Measurements from ENCODE around the gene RIC8B. TPM values are rescaled to one million over a fixed set of nuclear protein-coding genes. Genes with fewer than 3 reads are reported as not detected.

Gene RIC8B
- total RNA-seq, 4 donors from 2014 or later, result 4.8 to 11.2 (median 8.8) TPM

DNA sequence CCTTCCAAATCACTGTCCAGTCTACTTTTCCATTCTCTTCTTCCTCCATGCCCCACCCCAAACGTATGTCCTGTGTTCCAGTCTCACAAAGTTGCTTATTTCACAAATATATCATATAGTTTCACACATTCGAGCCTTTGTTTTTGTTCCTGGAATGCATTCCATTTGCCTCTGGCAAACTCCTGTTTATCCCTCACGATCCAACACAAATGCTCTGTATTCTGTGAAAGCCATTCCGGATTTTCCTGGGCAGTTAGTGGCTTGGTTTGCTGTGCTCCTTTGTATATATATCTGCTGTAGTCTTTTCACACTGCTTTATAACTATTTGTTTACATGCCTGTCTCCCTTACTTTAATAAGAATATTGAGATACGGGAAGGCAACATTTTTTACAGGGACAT, 9.0 kb downstream of the RIC8B start:
- TF ChIP-seq POLR2AphosphoS5 (IDR thresholded peaks at IDR 0.05), result no peak
- TF ChIP-seq, protein P1, sequence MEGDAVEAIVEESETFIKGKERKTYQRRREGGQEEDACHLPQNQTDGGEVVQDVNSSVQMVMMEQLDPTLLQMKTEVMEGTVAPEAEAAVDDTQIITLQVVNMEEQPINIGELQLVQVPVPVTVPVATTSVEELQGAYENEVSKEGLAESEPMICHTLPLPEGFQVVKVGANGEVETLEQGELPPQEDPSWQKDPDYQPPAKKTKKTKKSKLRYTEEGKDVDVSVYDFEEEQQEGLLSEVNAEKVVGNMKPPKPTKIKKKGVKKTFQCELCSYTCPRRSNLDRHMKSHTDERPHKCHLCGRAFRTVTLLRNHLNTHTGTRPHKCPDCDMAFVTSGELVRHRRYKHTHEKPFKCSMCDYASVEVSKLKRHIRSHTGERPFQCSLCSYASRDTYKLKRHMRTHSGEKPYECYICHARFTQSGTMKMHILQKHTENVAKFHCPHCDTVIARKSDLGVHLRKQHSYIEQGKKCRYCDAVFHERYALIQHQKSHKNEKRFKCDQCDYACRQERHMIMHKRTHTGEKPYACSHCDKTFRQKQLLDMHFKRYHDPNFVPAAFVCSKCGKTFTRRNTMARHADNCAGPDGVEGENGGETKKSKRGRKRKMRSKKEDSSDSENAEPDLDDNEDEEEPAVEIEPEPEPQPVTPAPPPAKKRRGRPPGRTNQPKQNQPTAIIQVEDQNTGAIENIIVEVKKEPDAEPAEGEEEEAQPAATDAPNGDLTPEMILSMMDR (IDR thresholded peaks at IDR 0.05), result no peak
- TF ChIP-seq POLR2A (IDR thresholded peaks at IDR 0.05), result no peak
- no peak for TF ChIP-seq EP300 (IDR thresholded peaks at IDR 0.05)
- Histone ChIP-seq H3K9me3 (no peaks in the 10 kb centered on the region), H3K4me3 (no peak overlapping the region), H3K27me3 (no peaks in the 10 kb centered on the region), H3K36me3 (no peaks in the 10 kb centered on the region), H3K27ac (no peak overlapping the region), H3K4me1 (peaks cover 17% of the 10 kb centered on the region)
- no peak for DNase-seq (ENCODE audit: low spot score in 2 of 2)
- 77% methylated on average over 5 of the region's 5 CpGs for WGBS

- H3K4me1 ChIP-seq, result peaks cover 3% of the 10 kb centered on the region
- H3K36me3 ChIP-seq, result no peaks in the 10 kb centered on the region
- WGBS, result 92% methylated on average over 2 of the region's 2 CpGs
- no peaks in the 10 kb centered on the region for H3K27me3 ChIP-seq
- DNase-seq (ENCODE audit: low spot score in 2 of 2), result no peak
- H3K9me3 ChIP-seq, result no peaks in the 10 kb centered on the region
- H3K27ac ChIP-seq, result no peak overlapping the region
- no peak for TF ChIP-seq POLR2AphosphoS5 (IDR thresholded peaks at IDR 0.05)
- no peak for TF ChIP-seq EP300 (IDR thresholded peaks at IDR 0.05)
- TF ChIP-seq POLR2A (IDR thresholded peaks at IDR 0.05), result no peak
- TF ChIP-seq, protein P1 (IDR thresholded peaks at IDR 0.05), result no peak
- no peak overlapping the region for H3K4me3 ChIP-seq
Observed at GRCh38 chr12:106790020-106790419, 15.5 kb downstream of the RIC8B start.

GRCh38 chr12:106791531-106791930, 17.0 kb downstream of the RIC8B start:
- no peak overlapping the region for H3K4me3 ChIP-seq
- no peaks in the 10 kb centered on the region for H3K27me3 ChIP-seq
- peaks cover 3% of the 10 kb centered on the region for H3K4me1 ChIP-seq
- DNase-seq (ENCODE audit: low spot score in 2 of 2), result no peak
- no peak overlapping the region for H3K27ac ChIP-seq
- H3K36me3 ChIP-seq, result no peaks in the 10 kb centered on the region
- no peaks in the 10 kb centered on the region for H3K9me3 ChIP-seq
- TF ChIP-seq, protein P1 (IDR thresholded peaks at IDR 0.05), result no peak
- TF ChIP-seq EP300 (IDR thresholded peaks at IDR 0.05) (no peak), POLR2A (IDR thresholded peaks at IDR 0.05) (no peak)

GRCh38 chr12:106794369-106794768, 19.9 kb downstream of the RIC8B start:
- DNase-seq (ENCODE audit: low spot score in 2 of 2), result no peak
- TF ChIP-seq EP300 (IDR thresholded peaks at IDR 0.05), result no peak
- TF ChIP-seq, protein P1 (IDR thresholded peaks at IDR 0.05), result no peak
- 89% methylated on average over 1 of the region's 1 CpG for WGBS
- no peaks in the 10 kb centered on the region for H3K9me3 ChIP-seq
- no peaks in the 10 kb centered on the region for H3K27me3 ChIP-seq
- H3K4me1 ChIP-seq, result peaks cover 3% of the 10 kb centered on the region
- no peak overlapping the region for H3K27ac ChIP-seq
- H3K36me3 ChIP-seq, result no peaks in the 10 kb centered on the region
- H3K4me3 ChIP-seq, result no peak overlapping the region

GRCh38 chr12:106801167-106801708, 26.8 kb downstream of the RIC8B start:
- Histone ChIP-seq H3K36me3 (peaks cover 6% of the 10 kb centered on the region), H3K4me3 (no peak overlapping the region), H3K9me3 (no peaks in the 10 kb centered on the region), H3K27me3 (no peaks in the 10 kb centered on the region), H3K4me1 (no peaks in the 10 kb centered on the region), H3K27ac (no peak overlapping the region)
- TF ChIP-seq POLR2A (IDR thresholded peaks at IDR 0.05) (no peak), POLR2AphosphoS5 (IDR thresholded peaks at IDR 0.05) (no peak), EP300 (IDR thresholded peaks at IDR 0.05) (no peak)
- TF ChIP-seq, protein P1 (IDR thresholded peaks at IDR 0.05), result no peak
- 45% methylated on average over 1 of the region's 1 CpG for WGBS
- DNase-seq (ENCODE audit: low spot score in 2 of 2), result no peak

Measured in suprapubic skin (tissue), 4 donors.